ENCODE measurements around the gene MCM5.

GRCh38 chr22:35378621-35379020 lies 21.3 kb upstream of the MCM5 start:
- TF ChIP-seq POLR2A (IDR thresholded peaks at IDR 0.05) (no peak), CTCF (IDR thresholded peaks at IDR 0.05) (no peak)

All from transverse colon (tissue), 3 donors.